Gastrocnemius medialis (tissue), 4 donors: ENCODE measurements around the gene ZNF615. TPM values are rescaled to one million over a fixed set of nuclear protein-coding genes. Genes with fewer than 3 reads are reported as not detected.

Source experiments
- ATAC-seq, 2 donors: fragments of 150-250 bp; one replicate each; pipeline ENCODE4 v1.9.1; 2016
- DNase-seq, 2 donors: peaks; one replicate each; pipeline ENCODE4 v3.0.0-alpha.2; 2019
- H3K27ac ChIP-seq, 4 donors: fragments of 200-600 bp; sonication (generic); 1 replicate in 1 of 4; 2 replicates in 3 of 4; pipeline ENCODE4 v1.5.1; 2016 to 2018; ENCODE audit warnings: mild to moderate bottlenecking in 2 of 4, moderate library complexity in 1 of 4
- H3K27me3 ChIP-seq, 3 donors: fragments of 200-600 bp; sonication (generic) in 2 of 3; 1 replicate in 1 of 3; 2 replicates in 2 of 3; pipeline versions ENCODE4 v1.5.1 to v1.6.0; 2016 to 2019; ENCODE audit warnings: mild to moderate bottlenecking in 1 of 3, moderate library complexity in 1 of 3
- H3K36me3 ChIP-seq, 2 donors: fragments of 200-600 bp; sonication (generic) in 1 of 2; one replicate each; pipeline ENCODE4 v1.5.1; 2017 to 2018
- H3K4me1 ChIP-seq, 2 donors: fragments of 200-600 bp; sonication (generic) in 1 of 2; one replicate each; pipeline ENCODE4 v1.5.1; 2016 to 2017; ENCODE audit warnings: mild to moderate bottlenecking in 2 of 2
- H3K4me3 ChIP-seq, 4 donors: fragments of 200-600 bp; sonication (generic) in 3 of 4; 1 replicate in 1 of 4; 2 replicates in 3 of 4; pipeline ENCODE4 v1.5.1; 2016 to 2019; ENCODE audit warnings: mild to moderate bottlenecking in 2 of 4
- H3K9me3 ChIP-seq, 3 donors: fragments of 200-600 bp; sonication (generic) in 2 of 3; 1 replicate in 1 of 3; 2 replicates in 2 of 3; pipeline ENCODE4 v1.5.1; 2016 to 2019
- POLR2A ChIP-seq, 2 donors: fragments of 450-650 bp; IDR thresholded peaks; one replicate each; pipeline ENCODE4 v1.6.1; 2017; ENCODE audit warnings: antibody characterized with exemption in 2 of 2, mild to moderate bottlenecking in 2 of 2, moderate library complexity in 2 of 2
- in situ Hi-C, 4 donors: fragments of 200-750 bp; cut with MboI; loops; one replicate each; pipeline versions ENCODE4 v1.15.0 to v1.8.0; 2017; ENCODE audit warnings: low sequenced_read_pairs in 4 of 4
- intact Hi-C: fragments of 100-400 bp; cut with DNase I; formaldehyde crosslinking; loops from one replicate; pipeline ENCODE4 v1.15.1; 2023; ENCODE audit warnings: low total_unique reads
- total RNA-seq, 4 donors: library from RNA; depleted of rRNA; stranded (reverse); fragments of >200 nt; gene quantifications; one replicate each; pipeline versions ENCODE4 v1.1.0 to v1.2.3, GENCODE V29; 2016
- TF ChIP-seq, protein P1 (sequence below), 5 experiments: fragments of 450-650 bp in 3 of 5; fragments of 200-600 bp in 2 of 5; sonication (generic) in 2 of 5; IDR thresholded peaks in 4 of 5; conservative IDR thresholded peaks in 1 of 5; 1 replicate in 4 of 5; 2 replicates in 1 of 5; pipeline ENCODE4 v1.5.1; 2016 to 2019; ENCODE audit warnings: antibody characterized with exemption in 5 of 5, mild to moderate bottlenecking in 3 of 5, moderate library complexity in 3 of 5

ZNF615 gene
- total RNA-seq, 4 donors from 2014 or later = 5.6 to 8.9 (median 7.4) TPM

DNA sequence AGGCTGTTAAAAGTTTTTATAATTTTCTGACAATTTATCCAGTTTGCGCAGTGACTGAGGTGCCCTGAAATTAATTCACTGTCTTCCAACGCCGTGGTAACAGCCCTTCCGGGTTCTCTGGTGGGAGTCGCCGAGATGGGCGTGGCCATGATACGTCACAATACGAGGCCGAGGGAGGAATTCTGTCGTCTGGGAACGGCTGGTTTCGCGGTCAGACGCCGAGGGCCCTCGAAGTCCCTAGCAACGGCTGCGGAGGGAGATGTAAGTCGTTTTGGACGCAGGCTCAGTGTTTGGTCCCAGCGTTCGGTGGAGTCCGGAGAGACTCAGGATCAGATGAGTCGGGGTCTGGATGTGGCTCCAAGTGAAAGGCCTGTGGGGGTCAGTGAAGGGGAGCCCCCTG lies 59.0 kb downstream of the ZNF615 start:
- Histone ChIP-seq H3K27me3 (no peaks in the 10 kb centered on the region), H3K27ac (no peak overlapping the region), H3K4me3 (no peak overlapping the region), H3K4me1 (no peaks in the 10 kb centered on the region), H3K36me3 (peaks cover 9 to 27% of the 10 kb centered on the region in 2 donors), H3K9me3 (peaks cover 13 to 62% (median 46%) of the 10 kb centered on the region in 3 donors)
- no peak for DNase-seq
- no peak for ATAC-seq
- no peak for TF ChIP-seq POLR2A (IDR thresholded peaks at IDR 0.05)
- TF ChIP-seq, protein P1, sequence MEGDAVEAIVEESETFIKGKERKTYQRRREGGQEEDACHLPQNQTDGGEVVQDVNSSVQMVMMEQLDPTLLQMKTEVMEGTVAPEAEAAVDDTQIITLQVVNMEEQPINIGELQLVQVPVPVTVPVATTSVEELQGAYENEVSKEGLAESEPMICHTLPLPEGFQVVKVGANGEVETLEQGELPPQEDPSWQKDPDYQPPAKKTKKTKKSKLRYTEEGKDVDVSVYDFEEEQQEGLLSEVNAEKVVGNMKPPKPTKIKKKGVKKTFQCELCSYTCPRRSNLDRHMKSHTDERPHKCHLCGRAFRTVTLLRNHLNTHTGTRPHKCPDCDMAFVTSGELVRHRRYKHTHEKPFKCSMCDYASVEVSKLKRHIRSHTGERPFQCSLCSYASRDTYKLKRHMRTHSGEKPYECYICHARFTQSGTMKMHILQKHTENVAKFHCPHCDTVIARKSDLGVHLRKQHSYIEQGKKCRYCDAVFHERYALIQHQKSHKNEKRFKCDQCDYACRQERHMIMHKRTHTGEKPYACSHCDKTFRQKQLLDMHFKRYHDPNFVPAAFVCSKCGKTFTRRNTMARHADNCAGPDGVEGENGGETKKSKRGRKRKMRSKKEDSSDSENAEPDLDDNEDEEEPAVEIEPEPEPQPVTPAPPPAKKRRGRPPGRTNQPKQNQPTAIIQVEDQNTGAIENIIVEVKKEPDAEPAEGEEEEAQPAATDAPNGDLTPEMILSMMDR (IDR thresholded peaks at IDR 0.05 in 4 of 5, conservative IDR thresholded peaks at IDR 0.05 in 1 of 5) = no peak
- intact Hi-C loops = no loop called here
- in situ Hi-C loops = no loop called here

DNA sequence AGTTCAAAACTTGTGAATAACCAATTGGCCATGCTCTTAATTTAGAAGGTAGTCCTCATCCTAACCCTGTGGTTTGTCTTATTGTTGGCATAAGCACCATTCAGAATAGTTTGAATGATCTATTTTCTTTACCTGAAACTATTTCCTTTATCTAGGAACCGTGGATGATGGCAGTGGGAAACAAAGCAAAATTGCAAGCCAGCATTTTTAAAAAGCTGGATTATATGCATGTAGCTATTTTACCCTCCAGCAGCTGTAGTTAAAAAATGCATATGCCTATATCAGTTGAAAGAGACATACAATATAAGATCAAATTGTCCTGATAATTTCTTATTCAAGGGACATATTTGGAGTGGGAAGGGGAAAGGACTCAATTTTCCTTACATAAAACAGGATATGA lies 61.4 kb downstream of the ZNF615 start:
- in situ Hi-C loops = no loop called here
- peak overlapping the region in 1 of 4 donors; percentile 26 for H3K4me3 ChIP-seq
- DNase-seq = no peak
- no peaks in the 10 kb centered on the region for H3K4me1 ChIP-seq
- H3K9me3 ChIP-seq = peaks cover 20 to 86% (median 54%) of the 10 kb centered on the region in 3 donors
- no peak for TF ChIP-seq POLR2A (IDR thresholded peaks at IDR 0.05)
- TF ChIP-seq, protein P1 (IDR thresholded peaks at IDR 0.05 in 4 of 5, conservative IDR thresholded peaks at IDR 0.05 in 1 of 5) = no peak
- peaks cover 28 to 51% of the 10 kb centered on the region in 2 donors for H3K36me3 ChIP-seq
- no peak overlapping the region for H3K27ac ChIP-seq
- no peaks in the 10 kb centered on the region for H3K27me3 ChIP-seq
- intact Hi-C loops = no loop called here
- no peak for ATAC-seq

- intact Hi-C loops = no loop called here
- in situ Hi-C loops = no loop called here
- H3K9me3 ChIP-seq = peaks cover 20 to 92% (median 54%) of the 10 kb centered on the region in 3 donors
- no peak overlapping the region for H3K27ac ChIP-seq
- peaks cover 42 to 67% of the 10 kb centered on the region in 2 donors for H3K36me3 ChIP-seq
- H3K4me3 ChIP-seq = peak overlapping the region in 1 of 4 donors; percentile 33
- H3K27me3 ChIP-seq = no peaks in the 10 kb centered on the region
- DNase-seq (no peak), ATAC-seq (no peak)
- no peaks in the 10 kb centered on the region for H3K4me1 ChIP-seq
- TF ChIP-seq, protein P1 (IDR thresholded peaks at IDR 0.05 in 4 of 5, conservative IDR thresholded peaks at IDR 0.05 in 1 of 5) = no peak
- no peak for TF ChIP-seq POLR2A (IDR thresholded peaks at IDR 0.05)
Measured at GRCh38 chr19:51944798-51945552, 63.0 kb downstream of the ZNF615 start.

Other genes starting within 250 kb of the ZNF615 start
- under 1 TPM in 2 of 4 donors, not detected in 2; 0.26 to 1.00 TPM for gene FPR2, start 247.0 kb downstream of the ZNF615 start, total RNA-seq
- 1 to 10 TPM in 3 of 4 donors, under 1 TPM in 1; 0.66 to 2.2 (median 1.4) TPM for gene FPR3, start 213.1 kb downstream of the ZNF615 start, total RNA-seq
- gene ZNF577, start 120.3 kb downstream of the ZNF615 start, total RNA-seq = 1 to 10 TPM; 2.0 to 8.4 (median 4.5) TPM
- 1 to 10 TPM; 2.6 to 4.7 (median 4.1) TPM for gene ZNF649, start 103.2 kb downstream of the ZNF615 start, total RNA-seq
- gene ZNF613, start 80.7 kb downstream of the ZNF615 start, total RNA-seq = 1 to 10 TPM; 1.3 to 9.4 (median 3.8) TPM
- 1 to 10 TPM; 1.7 to 6.0 (median 5.0) TPM for gene ZNF350, start 21.4 kb downstream of the ZNF615 start, total RNA-seq
- 1 to 10 TPM; 3.9 to 4.6 (median 3.9) TPM for gene ZNF614, start 20.2 kb upstream of the ZNF615 start, total RNA-seq
- 1 to 10 TPM; 2.1 to 9.5 (median 4.4) TPM for gene ZNF432, start 40.6 kb upstream of the ZNF615 start, total RNA-seq
- gene ZNF841, start 87.6 kb upstream of the ZNF615 start, total RNA-seq = 1 to 10 TPM; 2.1 to 3.1 (median 2.3) TPM
- gene ZNF616, start 131.7 kb upstream of the ZNF615 start, total RNA-seq = 1 to 10 TPM; 1.1 to 5.3 (median 2.4) TPM
- gene ZNF836, start 163.4 kb upstream of the ZNF615 start, total RNA-seq = 1 to 10 TPM; 1.2 to 4.9 (median 2.3) TPM
- gene PPP2R1A, start 181.8 kb upstream of the ZNF615 start, total RNA-seq = 100 to 1,000 TPM; 263 to 302 (median 290) TPM